MM.1S (cell line): ENCODE measurements around the gene ANO3.

Experiments used
- DNase-seq: peaks from one replicate; pipeline ENCODE4 v3.0.0-alpha.2; 2015
- H2AFZ ChIP-seq: fragments of 300-600 bp; sonication (generic); 2 replicates; pipeline ENCODE4 v1.6.0; 2016; ENCODE audit warnings: antibody characterized with exemption, low read length
- H3F3A ChIP-seq: fragments of 300-600 bp; sonication (generic); 2 replicates; pipeline ENCODE4 v1.6.1; 2016; ENCODE audit warnings: mild to moderate bottlenecking, antibody characterized with exemption, low read length, moderate library complexity, mixed read lengths; ENCODE audit not compliant: insufficient read depth
- H3K27ac ChIP-seq: fragments of 300-600 bp; sonication (generic); 2 replicates; pipeline ENCODE4 v1.5.1; 2016; ENCODE audit warnings: mild to moderate bottlenecking, low read length
- H3K27me3 ChIP-seq: fragments of 300-600 bp; sonication (generic); replicated peaks from 2 replicates; pipeline ENCODE4 v1.6.0; 2016; ENCODE audit warnings: low read length; ENCODE audit not compliant: insufficient read depth
- H3K36me3 ChIP-seq: fragments of 300-600 bp; sonication (generic); replicated peaks from 2 replicates; pipeline ENCODE4 v1.6.1; 2016; ENCODE audit warnings: mild to moderate bottlenecking, low read length, mixed read lengths; ENCODE audit not compliant: insufficient read depth
- H3K4me1 ChIP-seq: fragments of 300-600 bp; sonication (generic); 2 replicates; pipeline ENCODE4 v1.6.1; 2016; ENCODE audit warnings: low read length, mixed read lengths
- H3K4me2 ChIP-seq: fragments of 300-600 bp; sonication (generic); 2 replicates; pipeline ENCODE4 v1.6.0; 2016; ENCODE audit warnings: low read depth, low read length
- H3K4me3 ChIP-seq: fragments of 300-600 bp; sonication (generic); 2 replicates; pipeline ENCODE4 v1.5.1; 2016; ENCODE audit warnings: low read length, mixed read lengths
- H3K79me2 ChIP-seq: fragments of 300-600 bp; sonication (generic); 2 replicates; pipeline ENCODE4 v1.6.1; 2016; ENCODE audit warnings: mixed run types, low read length, mixed read lengths
- H3K9ac ChIP-seq: fragments of 300-600 bp; sonication (generic); 2 replicates; pipeline ENCODE4 v1.6.1; 2016; ENCODE audit warnings: low read length, mixed read lengths
- H3K9me2 ChIP-seq: fragments of 300-600 bp; sonication (generic); replicated peaks from 2 replicates; pipeline ENCODE4 v1.6.1; 2016; ENCODE audit warnings: mild to moderate bottlenecking, low read length, mixed read lengths; ENCODE audit not compliant: insufficient read depth
- H3K9me3 ChIP-seq: fragments of 300-600 bp; sonication (generic); replicated peaks from 2 replicates; pipeline ENCODE4 v1.6.1; 2016; ENCODE audit warnings: mild to moderate bottlenecking, low read length, mixed read lengths; ENCODE audit not compliant: insufficient read depth
- H4K20me1 ChIP-seq: fragments of 300-600 bp; sonication (generic); 2 replicates; pipeline ENCODE4 v1.6.1; 2016; ENCODE audit warnings: mild to moderate bottlenecking, low read length, moderate library complexity, mixed read lengths; ENCODE audit not compliant: insufficient read depth
- CTCF ChIP-seq: fragments of 300-600 bp; sonication (generic); IDR thresholded peaks from 2 replicates; pipeline ENCODE4 v1.5.1; 2016; ENCODE audit warnings: antibody characterized with exemption, low read length, mixed read lengths
- EZH2 ChIP-seq: fragments of 300-600 bp; sonication (generic); optimal IDR thresholded peaks from 2 replicates; pipeline ENCODE3; 2017; ENCODE audit warnings: low read depth, mild to moderate bottlenecking, antibody characterized with exemption, low read length, mixed read lengths
- EZH2phosphoT487 ChIP-seq: fragments of 300-600 bp; sonication (generic); IDR thresholded peaks from 2 replicates; pipeline ENCODE4 v1.6.1; 2018; ENCODE audit warnings: antibody characterized with exemption, low read length

The ANO3 gene

GRCh38 chr11:26331911-26332571 lies at the start of gene ANO3:
Gene ANO3 (plus strand): TSS chr11:26332130. CDS start chr11:26332276, 146 bp downstream.
- Histone ChIP-seq H3K79me2 (no peaks in the 10 kb centered on the region), H3K4me1 (no peaks in the 10 kb centered on the region), H4K20me1 (no peaks in the 10 kb centered on the region), H3K36me3 (no peaks in the 10 kb centered on the region), H3K4me3 (peak within 1 kb of the TSS; percentile 26; the same call in 1 of the 2 replicates), H3K27me3 (no peaks in the 10 kb centered on the region), H3K9ac (no peak within 1 kb of the TSS), H3K27ac (no peak within 1 kb of the TSS), H2AFZ (0 out of 2 replicates have a peak within 1 kb of the TSS, but pooled peaks have one; percentile 20), H3K9me3 (no peaks in the 10 kb centered on the region), H3F3A (no peaks in the 10 kb centered on the region), H3K9me2 (no peaks in the 10 kb centered on the region), H3K4me2 (peak within 1 kb of the TSS; percentile 48)
- TF ChIP-seq CTCF (peak; percentile 52), EZH2 (no peak)
- DNase-seq: peak; percentile 76

- Histone ChIP-seq H3K4me2 (peak overlapping the region; percentile 70), H3K4me3 (peak overlapping the region; percentile 56), H2AFZ (peak overlapping the region; percentile 53)
These were observed 48.0 kb upstream of the ANO3 start for GRCh38 chr11:26283852-26284408.

GRCh38 chr11:26285608-26286007 lies 46.3 kb upstream of the ANO3 start:
- no peaks in the 10 kb centered on the region for H4K20me1 ChIP-seq
- no peaks in the 10 kb centered on the region for H3K79me2 ChIP-seq
- H3K27me3 ChIP-seq: no peaks in the 10 kb centered on the region
- no peaks in the 10 kb centered on the region for H3K9me3 ChIP-seq
- no peak overlapping the region for H3K27ac ChIP-seq
- no peak overlapping the region for H3K4me3 ChIP-seq
- no peak overlapping the region for H2AFZ ChIP-seq
- no peaks in the 10 kb centered on the region for H3K9me2 ChIP-seq
- H3K9ac ChIP-seq: no peak overlapping the region
- no peak overlapping the region for H3K4me2 ChIP-seq
- H3F3A ChIP-seq: no peaks in the 10 kb centered on the region
- TF ChIP-seq EZH2 (no peak), EZH2phosphoT487 (no peak), CTCF (no peak)
- peaks cover 5% of the 10 kb centered on the region; the same call in 1 of the 2 replicates for H3K4me1 ChIP-seq
- no peak for DNase-seq
- H3K36me3 ChIP-seq: no peaks in the 10 kb centered on the region

More at GRCh38 chr11:26283852-26284408, 48.0 kb upstream of the ANO3 start:
- Histone ChIP-seq H3K9ac (peak overlapping the region; percentile 40; the same call in 1 of the 2 replicates), H3K79me2 (no peaks in the 10 kb centered on the region), H3K4me1 (peaks cover 5% of the 10 kb centered on the region; the same call in 1 of the 2 replicates), H3K27ac (no peak overlapping the region), H3F3A (no peaks in the 10 kb centered on the region), H4K20me1 (no peaks in the 10 kb centered on the region), H3K9me2 (no peaks in the 10 kb centered on the region), H3K27me3 (no peaks in the 10 kb centered on the region), H3K36me3 (no peaks in the 10 kb centered on the region), H3K9me3 (no peaks in the 10 kb centered on the region)
- TF ChIP-seq EZH2: no peak
- no peak for TF ChIP-seq CTCF
- no peak for TF ChIP-seq EZH2phosphoT487
- DNase-seq: no peak
